HG02981 (cell line): Measurements from ENCODE around the gene SPIRE1.

Source experiments
- ATAC-seq: cut with Tn5 transposase; IDR thresholded peaks from one replicate; pipeline ENCODE4 v1.9.1; 2021; ENCODE audit warnings: mild to moderate bottlenecking, moderate library complexity; ENCODE audit not compliant: unreplicated experiment

The SPIRE1 gene

DNA sequence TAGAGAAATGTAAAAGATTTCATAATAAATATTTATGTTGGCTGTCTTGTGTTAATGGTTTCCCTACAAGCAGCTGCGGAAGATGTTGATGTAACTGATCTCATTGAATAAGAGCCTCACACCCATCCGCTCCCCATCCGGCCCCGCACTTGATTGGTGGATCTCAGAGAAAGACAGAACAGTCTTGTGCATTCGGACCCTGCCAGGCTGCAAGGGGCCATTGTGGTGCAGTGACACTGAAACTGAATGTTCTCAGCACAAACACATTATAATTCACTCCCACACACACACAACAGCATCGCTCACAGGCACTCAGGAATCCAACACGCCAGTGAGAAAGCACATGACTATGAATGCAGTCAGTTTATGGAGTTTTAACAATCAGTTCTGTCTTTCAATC is 202.4 kb downstream of the SPIRE1 start:
- ATAC-seq = no peak

DNA sequence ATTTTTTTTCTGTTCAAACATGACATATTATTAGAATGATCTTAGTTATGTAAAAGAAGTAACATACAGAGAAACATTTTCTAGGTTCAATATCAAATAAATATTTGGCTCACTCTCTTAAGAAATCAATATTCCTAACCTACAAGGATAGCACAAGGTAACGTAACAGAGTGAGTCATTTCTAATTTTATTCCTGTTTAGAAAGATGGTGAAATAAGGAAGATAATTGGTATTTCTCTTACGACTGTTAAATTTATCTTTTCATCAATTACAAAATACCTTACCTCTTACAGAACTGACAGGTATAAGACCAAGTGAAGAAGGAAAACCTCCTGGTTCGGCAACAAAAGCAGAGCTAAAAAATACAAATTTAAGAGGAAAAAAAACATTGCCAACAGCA is 205.1 kb downstream of the SPIRE1 start:
- ATAC-seq = no peak

DNA sequence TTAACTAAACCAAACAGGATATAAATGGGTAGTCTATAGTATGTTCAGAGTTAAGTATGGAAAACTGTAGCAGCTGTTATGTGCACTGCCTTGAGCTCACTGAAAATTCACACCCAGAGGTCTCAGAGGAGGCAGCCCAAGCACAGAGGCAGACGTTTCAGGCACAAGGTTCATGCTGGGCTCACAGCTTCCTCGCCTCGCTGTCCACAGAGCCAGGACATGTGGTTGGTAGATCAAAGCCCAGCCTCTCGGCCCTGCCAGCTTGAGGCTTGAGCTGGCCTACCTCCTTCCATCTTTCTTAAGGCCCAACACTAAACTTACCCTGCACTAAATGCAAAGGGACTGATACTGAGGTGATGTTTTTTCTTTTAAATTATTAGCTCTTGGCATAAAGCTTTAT is 206.5 kb downstream of the SPIRE1 start:
- no peak for ATAC-seq

DNA sequence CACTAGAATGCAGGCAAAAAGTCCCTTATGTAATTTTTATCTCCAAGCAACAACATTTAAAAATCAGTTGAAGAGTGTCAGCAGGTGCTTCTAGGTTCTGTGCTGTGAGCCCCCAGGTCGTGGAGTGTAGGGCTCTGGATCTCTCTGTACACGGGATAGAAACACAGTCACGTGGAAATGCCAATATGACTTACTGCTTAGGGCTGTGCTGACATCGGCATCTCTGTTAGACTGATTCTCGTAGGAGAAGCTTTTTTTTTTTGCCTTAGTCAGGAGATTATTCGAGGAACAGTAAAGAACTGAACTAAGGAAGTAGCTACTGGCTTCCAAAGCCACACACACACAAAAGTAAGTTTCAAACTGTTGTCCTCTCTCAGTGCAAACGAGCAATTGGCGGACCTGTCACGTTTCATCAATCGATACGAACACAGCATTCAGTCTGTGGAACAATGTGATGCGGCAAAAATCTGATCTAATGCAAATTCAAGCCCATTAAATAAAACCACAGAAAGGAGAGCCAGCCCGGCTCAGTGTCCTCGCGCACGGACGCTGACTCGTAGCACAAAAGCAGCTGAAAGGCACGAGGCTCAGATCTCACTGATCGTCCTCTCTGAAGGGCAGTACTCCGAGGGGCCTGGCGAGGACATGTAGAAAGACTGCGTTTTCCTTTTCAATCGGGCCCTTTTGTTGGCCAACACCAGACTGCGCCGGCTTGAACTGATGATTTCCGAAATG is 208.7 kb downstream of the SPIRE1 start:
- ATAC-seq = no peak

DNA sequence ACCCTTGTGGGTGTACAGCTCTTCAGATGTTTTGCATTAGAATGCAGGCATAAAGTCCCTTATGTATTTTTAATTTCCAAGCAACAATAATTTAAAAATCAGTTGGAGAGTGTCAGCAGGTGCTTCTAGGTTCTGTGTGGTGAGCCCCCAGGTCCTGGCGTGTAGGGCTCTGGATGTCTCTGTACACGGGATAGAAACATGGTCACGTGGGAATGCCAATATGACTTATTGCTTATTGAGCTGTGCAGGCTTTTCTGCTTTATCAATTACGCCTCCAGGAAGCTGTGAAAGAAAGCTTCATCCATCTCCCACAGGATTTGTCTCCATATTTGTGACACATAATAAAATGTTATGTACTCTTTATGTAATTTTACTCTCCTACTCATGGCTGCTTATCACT is 212.4 kb downstream of the SPIRE1 start:
- ATAC-seq = no peak

DNA sequence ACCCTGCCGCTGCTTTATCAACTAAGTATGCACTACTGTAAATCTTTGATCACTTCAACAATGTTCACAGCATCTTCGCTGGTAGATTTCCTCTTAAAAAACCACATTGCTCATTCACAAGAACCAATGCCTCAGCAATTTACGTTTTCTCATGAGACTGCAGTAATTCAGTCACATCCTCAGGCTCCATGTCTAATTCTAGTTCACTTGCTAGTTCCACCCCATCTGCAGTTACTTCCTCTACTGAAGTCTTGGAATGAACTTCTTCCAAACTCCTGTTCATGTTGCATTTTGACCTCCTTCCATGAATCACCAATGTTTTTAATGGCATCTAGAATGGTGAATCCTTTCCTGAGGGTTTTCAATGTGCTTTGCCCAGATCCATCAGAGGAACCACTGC is 214.4 kb downstream of the SPIRE1 start:
- ATAC-seq = no peak

DNA sequence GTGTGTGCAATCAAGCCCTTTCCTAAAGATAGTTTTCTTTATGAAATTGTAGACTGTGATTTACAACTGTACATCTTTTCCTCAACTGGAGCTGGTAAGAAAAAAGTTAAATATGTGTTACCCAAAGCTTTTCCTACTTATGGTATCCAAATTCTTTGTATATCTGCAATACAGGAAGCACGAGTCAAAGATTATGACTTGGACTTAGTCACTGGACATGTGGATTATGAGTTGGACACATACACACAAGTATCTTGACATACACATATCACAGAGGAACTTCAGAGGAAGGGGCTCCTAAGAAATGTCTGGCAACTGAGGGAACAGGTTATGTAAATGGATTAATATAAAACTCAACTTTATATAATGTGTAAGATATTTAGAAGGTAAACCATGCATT is 215.0 kb downstream of the SPIRE1 start:
- no peak for ATAC-seq

DNA sequence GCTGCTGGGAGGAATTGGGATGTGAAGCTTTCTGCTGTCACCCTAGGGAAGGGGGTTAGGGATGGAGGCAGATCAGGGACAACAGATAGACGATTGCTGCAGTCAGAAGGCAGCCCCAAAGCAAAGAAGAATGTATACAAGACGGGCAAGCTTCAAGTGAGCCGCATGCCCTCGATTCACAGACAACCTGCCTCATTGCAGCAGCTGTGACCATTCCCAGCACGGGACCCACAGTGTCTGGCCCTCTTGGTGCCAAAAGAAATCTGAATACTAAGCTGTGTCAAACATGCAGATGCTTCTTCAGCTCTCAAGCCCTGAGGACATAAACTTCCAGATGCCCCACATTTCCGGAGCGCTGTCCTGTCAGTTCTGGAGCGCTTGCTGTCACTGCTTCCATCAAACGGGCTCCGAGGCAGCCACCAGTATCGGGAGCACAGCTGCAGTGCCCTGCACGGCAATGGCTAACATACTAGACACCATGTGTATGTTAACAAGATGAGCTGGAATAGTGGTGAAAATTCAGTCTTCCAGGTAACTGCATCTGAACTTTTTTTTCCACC is 216.4 kb downstream of the SPIRE1 start:
- no peak for ATAC-seq

DNA sequence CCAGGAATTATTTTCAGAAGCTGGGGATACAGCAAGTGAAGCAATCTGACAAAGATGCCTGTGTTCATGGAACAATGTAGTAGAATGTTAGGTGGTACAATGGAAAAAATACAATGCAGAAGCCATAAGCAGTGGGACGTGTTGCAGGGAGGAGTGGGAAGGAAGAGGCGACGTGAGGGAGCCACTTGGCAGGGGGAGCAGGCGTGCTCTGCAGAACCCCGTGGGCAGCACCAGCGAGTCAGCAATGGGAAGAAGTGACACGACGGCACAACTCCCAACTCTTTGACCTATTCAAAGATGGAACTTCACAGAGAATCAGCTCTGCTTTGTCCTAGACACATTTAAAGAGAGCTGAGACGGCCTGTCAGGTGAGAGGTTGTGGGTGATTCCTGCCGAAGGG is 219.7 kb downstream of the SPIRE1 start:
- ATAC-seq = no peak

DNA sequence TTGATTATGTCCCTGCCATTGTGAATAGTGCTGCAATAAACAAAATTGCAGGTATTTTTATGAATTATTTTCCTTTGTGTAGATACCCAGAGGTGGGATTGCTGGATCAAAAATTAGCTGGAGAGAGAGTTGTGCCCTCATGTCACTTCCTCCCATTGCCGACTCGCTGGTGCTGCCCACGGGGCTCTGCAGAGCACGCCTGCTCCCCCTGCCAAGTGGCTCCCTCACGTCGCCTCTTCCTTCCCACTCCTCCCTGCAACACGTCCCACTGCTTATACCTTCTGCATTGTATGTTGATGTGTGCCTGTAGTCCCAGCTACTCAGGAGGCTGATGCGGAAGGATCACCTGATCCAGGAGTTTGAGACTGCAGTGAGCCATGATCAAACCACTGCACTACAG is 222.0 kb downstream of the SPIRE1 start:
- ATAC-seq = no peak

DNA sequence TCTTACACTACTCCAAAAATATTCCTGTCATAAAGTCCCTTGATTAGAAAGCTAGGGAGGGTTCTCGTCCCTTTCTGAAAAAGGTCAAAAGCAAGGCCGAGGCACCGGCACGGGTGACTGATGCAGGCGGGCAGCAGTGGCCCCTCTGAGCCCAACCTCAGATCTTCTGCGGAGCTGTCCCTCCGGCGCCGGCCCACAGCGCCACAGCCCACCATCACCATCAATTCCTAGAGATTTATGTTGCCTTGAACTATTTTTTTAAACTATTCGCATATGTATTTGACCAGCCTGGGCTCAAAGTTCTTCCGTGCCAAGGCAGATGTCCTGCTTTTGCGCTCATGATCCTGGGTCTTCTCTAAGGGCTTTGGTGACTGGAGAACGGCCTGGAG is 223.4 kb downstream of the SPIRE1 start:
- no peak for ATAC-seq

DNA sequence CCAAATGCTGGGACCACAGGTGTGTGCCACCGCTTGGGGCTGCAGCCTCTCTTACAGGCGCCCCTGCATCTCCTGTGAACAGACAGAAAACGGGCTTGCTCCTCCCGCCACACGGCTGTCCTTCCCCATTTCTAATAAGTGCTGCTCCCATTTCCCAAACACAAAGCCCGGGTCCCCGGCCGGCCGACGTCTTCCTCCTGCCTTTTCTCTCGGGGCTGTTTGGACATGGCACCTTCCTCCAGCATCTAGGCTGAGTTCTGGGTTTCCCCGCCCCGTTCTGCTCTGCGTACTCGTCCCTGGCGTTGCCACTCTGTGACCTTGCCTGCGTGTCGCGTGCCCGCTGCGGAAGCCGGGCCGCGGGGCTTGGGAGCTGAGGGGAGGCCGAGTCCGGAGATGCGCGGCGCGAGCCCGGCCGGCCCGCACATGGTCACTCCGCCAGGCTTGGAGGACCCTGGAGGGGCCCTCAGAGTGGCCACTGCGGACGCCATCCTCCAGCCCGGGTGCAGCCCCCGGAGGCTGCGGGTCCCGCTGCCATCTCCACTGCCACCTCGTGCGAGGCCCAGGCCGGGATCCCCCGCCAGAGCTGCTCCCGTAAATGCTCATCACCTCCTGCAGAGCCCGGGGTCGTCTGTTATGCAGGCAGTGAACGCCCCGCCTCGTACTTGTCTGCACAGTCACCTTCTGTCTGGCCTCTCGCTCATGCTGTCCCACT is 223.9 kb downstream of the SPIRE1 start:
- no peak for ATAC-seq

DNA sequence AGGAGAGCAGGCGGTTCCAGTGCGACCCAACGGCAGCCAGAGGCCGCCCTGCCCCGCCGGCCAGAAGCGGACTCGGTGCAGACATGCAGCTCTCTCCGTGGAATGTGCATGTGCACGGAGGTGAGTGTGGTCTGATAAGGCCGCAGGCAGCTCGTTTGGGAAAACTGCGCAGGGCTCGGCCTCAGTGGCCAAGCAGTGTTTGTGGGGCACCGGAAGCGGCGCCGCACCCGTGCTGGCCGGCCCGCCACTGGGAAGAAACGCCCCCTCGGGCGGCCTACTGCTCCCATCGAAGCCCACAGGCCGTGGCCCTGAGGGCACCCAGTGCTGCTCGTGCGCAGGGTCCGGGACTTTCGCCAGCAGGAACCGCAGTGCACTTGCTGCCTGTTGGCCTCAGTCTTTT is 225.0 kb downstream of the SPIRE1 start:
- no peak for ATAC-seq

DNA sequence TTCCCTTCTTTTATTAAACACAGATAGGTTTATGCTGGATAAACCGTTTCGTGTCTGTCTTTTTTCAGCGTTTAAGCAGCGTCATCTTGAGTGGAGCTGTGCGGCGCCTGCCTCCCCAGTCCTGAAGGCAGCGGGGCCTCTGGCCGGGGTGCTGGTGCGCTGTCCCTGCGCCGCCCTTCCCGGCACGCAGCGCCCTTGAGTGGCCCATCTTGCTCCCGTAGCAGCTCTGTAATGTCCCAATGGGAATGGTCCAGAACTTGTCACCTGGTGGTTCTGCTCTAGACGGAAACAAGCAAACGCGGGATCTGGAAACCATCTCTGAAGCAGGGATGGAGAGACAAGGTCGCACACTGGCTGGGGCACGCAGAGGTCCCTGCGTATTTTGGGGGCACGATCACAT is 225.7 kb downstream of the SPIRE1 start:
- ATAC-seq = no peak

DNA sequence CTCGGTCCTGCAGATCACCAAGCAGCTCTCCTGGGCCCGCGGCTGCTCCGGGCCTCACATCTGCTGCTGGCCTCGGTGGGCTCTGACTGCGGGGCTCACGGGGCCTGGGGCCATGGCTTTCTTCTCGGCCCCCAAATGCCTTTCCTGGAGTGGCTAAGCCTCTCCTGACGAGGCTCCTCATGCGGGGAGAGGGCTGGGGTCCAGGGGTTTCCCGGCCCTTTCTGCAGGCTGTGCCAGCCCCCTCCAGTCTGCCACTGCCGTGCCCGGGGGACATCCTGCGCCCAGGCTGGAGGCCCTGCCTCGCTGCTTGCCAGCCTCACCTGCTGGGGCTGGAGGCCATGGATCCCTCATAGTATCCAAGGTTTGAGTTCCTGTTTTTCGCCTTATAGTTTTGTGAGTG is 226.3 kb downstream of the SPIRE1 start:
- no peak for ATAC-seq

DNA sequence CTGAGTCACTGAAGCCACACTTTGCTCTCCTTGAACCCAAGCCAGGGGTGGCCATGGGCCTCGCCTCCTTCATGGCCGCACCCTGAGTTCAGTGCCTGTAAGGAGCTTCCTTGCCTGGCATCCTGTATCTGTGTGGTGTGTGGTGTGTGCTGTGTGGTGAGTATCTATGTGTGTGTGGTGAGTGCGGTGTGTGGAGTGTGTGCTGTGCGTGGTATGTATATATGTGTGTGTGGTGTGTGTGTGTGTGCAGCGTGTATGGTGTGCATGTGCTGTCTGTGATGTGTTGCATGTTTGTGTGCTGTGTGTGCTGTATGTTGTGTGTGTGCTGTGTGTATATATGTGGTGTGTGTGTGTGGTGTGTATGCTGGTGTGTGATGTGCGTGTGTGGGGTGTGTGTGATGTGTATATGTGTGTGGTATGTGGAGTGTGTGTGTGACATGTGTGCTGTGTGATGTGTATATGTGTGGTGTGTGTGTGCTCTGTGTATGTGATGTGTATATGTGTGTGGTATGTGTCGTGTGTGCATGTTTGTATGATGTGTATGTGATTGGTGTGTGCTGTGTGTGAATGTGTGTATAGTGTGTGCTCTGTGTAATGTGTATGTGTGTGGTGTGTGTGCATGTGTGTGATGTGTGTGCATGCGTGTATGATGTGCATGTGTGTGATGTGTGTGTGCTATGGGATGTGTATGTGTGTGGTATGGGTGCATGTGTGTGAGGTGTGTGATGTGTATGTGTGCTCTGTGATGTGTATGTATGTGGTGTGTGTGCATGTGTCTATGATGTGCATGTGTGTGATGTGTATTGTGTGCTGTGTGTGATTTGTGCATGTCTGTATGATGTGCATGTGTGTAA is 227.5 kb downstream of the SPIRE1 start:
- no peak for ATAC-seq

DNA sequence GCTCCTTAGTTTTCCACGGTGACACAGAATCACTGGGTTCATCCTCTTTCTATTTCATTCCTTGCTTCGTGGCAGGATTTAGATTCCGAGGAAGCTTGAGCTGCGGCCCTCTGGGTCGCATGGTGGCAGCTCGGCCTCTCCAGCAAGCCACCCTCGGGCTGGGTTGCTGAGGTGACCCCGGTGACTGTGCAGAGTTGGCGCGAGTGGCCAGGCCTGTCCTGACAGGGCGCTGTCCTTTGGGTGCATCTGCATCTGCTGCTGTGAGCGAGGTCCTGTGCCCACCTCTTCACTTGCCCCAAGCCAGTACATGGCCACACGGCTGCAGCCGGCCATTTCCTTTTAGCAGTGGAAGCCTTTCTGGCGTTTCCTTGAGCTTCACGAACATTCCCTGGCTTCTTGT is 228.4 kb downstream of the SPIRE1 start:
- ATAC-seq = no peak

DNA sequence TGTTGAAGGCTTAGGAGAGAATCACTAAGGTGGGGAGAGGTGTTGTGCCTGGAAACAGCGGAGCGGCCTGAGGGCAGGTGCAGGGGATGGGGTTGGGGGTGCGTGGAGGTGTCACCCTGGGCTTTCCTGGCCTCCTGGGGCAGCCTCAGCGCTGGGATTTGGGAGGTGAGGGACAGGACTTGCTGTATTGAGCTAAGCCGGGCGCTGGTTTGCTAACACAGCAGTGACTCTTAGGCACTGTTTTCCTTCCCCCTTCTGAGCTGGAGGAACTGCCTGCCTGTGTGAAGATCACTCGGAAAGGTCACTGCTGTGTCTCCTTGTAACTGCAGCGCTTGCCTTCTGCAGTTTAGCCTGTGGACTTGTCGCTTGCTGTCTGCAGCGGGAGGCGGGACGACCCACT is 229.0 kb downstream of the SPIRE1 start:
- ATAC-seq = no peak

DNA sequence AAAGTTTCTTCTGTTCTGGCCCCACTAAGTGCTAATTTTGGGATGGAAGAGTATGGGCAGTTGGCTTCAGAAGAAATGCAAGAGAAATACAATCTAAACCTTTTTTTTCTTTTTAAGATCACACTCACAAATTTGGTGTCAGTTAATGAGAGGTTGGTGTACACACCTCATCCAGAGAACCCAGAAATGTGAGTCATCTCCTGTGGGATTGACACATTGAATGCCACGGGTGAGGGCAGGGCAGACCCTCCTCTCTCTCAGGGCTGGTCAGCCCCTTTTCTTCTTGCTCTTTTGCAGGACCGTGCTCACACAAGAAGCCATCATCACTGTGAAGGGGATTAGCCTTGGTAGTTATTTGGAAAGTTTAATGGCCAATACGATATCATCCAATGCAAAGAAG is 231.0 kb downstream of the SPIRE1 start:
- ATAC-seq = no peak

DNA sequence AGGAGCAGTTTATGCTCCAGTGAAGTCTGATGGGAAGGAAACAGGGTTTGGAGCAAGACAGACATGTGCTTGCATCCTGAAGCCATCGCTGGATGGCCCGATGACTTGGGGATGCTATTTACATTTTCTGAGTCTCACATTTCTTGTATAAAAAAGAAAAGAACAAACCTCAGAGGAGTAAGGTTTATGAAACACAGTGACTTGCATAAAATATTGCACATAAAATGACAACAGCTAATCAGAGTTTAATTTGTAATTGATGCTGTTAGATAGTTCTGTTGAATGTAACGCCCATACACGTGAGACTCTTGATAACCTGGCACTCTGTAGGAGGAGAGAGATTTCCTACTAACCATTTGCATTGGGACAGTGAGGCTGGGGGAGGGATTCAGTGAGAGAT is 233.7 kb downstream of the SPIRE1 start:
- ATAC-seq = no peak

DNA sequence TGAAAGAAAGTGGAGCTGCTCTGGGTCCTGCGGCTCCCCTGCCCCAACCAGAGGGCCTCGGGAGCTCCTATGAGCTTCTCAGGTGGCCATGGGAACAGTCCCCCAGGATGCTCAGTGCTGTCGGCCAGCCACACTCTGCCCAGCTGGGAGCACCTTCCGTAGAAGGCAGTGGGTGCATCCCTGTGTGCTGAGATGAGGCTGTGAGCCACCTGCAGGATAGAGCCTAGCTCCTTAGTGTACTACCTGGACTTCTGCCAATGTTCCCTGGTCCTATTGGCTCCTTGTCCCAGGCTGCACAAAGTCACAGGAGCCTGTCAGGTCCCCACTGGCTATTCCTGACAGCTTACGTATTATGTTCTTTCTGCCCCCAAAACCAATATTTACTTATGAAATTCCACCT is 234.1 kb downstream of the SPIRE1 start:
- ATAC-seq = no peak

DNA sequence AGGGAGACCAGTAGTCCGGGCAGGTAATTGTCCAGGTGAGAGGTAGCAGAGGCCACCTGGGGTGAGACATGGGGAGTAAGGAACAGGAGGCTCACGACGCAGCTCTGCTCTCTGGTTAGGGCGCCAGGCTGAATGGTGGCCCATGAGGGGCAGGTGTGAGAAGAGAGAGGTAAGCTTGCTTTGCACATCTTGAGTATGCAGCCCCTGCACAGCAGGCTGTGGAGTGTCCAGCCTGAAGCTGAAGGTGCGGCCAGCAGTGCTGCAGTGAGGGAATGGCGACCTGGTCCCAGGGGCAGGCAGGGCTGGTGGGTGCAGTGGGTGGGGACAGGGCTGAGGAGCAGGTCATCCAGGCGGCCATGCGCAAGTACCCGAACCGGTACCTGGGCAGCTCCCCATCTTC is 234.5 kb downstream of the SPIRE1 start:
- ATAC-seq = no peak
